GM19463 (cell line): Measurements from ENCODE around the gene IL1RL1.
"Not testable (repeated sequence)": the region's sequence is repeated elsewhere in the genome, so short reads cannot be mapped to it uniquely, and the experiment has no call there.

Experiments
- ATAC-seq: cut with Tn5 transposase; IDR thresholded peaks from one replicate; pipeline ENCODE4 v1.9.1; 2021; ENCODE audit warnings: mild to moderate bottlenecking, moderate library complexity; ENCODE audit not compliant: unreplicated experiment

IL1RL1 gene

DNA sequence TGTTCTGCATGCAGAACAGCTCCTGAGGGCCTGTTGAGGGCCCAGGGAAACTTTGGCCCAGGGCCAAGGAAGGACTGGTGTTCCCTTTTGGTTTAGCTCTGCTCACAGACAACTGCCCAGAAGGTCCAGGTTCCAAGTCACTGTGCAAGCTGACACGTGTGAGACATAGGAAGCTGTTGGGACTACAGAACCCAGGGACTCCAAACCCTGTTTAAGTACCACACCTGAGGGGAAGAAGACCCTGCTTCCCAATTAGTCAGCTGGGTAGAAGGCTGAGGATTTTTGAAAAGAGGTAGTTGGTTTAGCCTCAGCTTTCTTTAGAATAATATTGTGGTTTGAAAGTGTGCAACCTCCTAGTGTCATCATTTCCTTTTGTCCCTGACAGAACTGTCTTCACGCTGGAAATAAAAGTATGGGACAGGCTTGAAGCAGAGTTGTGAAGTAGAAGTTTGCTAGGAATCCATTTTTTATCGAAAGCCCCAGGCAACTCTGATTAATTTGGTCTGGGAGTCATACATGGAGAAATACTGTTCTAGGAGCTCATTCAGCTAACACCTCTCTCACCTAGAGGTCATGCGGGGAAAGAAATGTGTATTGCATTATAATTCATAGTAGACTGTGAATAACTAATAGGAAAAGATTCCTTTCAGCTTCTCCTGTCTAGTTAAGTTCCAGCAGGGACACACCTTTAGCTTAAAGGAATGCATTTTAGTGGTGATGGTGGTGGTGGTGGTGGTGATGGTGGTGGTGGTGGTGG is 19.9 kb upstream of the IL1RL1 start:
- ATAC-seq, result no peak

DNA sequence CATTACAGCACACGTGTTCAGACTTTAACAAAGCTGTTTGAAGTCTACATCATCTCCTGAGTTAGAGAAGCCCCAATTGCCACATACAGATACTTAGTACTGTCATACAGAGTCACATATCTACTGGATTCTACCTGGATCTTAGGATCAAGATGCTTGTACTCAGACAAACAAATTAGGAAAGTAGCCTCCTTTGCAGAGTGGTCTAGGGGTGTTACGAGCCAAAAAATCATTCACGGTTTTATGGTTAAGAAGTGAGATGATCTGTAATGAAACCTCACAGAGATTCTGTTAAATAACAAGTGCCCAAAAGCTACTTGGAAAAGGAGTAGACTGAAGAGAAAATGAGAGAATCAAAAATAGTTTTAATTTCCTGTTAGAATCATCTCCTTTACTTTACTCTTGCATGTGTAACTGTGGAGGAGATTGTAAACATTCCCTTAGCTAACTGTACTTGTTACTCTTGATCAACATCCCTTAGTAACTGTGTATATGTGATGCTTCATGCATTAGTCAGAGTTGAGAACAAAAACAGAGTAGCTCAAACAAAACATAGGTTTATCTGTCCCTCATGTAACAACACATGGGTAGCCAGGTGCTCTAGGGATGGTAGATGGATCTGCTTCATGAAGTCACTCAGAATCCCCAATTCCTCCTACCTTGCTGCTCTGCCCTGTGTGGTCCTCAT is 16.4 kb upstream of the IL1RL1 start:
- ATAC-seq, result no peak

DNA sequence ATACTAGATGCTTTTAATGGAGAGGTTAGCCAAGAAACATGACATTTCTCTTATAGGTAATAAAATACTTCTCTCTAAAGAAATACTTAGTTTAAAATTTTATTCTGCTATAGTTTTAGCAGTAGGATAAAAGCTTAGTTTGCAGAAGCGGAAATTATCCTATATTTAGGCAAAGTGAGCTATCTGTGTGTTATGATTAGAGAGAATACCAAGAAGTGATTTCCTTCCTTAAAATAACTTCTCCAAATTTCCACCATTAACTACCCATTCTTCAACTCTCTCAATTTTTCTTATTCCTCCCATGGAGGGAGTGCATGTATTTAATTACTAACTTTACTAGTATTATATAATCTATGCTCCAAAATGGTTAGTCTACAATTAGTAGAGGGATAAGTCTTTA is 15.8 kb upstream of the IL1RL1 start:
- ATAC-seq, result no peak

DNA sequence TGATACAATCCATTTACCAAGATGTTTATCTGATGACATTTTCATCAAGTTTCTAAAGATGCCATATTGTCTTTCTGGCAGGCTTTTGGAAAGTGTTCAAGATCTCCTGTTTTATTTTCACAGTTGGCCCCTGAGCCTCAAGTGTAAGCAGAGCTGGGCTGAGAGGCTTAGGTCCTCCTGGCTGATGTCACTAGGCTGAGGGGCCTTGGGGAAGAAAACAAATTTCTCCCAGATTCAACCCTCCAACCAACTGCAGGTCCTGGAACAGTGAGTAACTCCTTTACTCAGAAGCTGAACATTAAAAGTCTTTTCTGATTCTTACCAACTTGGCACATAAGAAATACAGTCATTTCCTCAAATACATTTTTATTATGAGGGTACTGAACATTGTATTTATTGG is 14.9 kb upstream of the IL1RL1 start:
- ATAC-seq, result no peak

DNA sequence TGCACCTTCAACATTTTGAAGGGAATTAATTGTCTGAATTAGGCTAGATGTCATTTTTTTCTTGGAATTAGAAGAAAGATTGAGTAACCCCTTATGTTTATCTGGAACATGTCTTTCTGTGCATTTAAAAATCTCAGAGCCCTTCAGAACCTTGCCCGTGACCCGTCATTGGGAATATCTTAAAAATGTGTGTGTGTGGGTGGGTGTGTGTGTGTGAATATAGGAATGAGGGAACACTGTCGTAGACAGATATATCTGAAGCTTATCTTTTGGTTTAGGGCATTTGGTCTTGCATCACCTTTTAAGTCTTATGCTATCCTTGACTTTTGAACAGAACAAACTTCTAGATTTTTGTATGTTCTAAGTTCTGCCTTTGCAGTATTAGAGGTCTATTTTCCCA is 13.5 kb upstream of the IL1RL1 start:
- ATAC-seq, result no peak

DNA sequence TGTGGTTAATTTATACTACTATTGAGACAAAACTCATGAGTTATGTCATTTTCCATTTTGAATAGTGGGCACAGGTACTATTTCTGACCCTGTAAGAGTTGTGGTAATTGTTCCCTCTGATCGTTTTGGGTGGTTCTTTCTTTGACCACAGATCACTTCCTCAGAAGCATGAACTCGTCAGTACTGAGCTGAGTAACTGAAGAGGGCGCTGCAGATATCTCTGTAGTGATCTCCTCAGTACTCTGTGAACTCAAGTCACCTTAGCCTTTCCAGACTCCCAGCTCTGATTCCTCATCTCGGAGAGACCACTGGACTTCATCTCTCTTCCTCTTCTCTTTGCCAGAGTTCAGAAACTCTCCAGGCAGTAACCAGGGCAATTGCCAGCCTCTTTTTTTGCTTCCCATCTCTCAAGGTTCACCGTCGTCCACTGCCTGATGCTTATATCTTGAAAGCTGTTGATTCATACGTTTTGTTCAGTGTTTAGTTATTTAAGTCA is 9.4 kb upstream of the IL1RL1 start:
- peak; percentile 90 for ATAC-seq

DNA sequence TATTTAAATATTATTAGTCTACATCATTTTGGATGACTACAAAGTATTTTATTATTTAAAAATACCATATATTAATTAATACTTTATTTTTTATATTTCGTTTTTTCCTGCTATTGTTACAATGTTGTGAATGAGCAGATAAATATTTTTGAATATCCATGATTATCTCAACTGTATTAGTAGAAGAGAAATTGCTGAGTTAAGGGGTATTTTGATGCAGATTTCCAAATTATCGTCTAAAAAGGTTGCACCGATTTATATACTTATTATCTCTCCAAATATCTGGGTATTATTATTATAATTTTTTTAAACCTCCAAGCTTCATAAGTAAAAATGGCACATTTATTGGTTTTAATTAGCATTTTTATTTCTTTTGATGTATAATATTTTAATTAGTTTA is 8.9 kb upstream of the IL1RL1 start:
- no peak for ATAC-seq

DNA sequence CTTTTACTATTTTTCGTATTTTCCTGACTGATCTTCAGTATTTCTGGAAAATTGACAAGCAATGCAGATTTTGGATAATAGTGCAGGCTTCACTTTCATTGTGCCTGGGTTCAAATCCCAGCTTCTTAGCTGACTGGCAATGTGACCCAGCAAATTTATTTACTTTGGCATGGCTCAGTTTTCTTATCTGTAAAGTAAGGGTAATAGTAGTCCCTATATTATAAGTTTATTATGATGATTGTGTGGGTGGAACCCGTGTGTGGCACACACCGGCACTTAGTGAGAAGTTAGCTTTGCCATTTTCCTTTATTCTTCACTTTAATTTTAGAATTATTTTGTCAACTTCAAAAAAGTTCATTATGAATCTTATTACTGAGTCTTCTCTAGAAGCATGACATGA is 7.8 kb upstream of the IL1RL1 start:
- no peak for ATAC-seq

DNA sequence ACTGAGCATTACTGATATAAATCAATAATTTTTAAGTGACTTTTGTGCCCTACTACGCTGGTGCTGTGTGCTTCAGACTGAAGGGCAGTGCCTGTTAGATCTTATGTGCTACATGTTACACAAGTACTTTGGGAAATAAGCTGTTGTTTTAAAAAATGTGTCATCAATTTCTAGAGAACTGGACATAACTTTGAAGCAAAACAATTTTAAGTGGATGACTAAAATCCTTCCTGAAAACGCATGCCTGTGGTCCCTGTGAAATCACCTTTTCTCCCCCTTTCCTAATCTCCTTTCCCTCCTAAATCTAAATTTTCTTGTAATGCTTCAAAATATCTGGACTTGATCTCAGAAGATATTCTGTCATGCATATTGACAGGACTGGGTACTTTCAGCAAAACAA is 7.1 kb upstream of the IL1RL1 start:
- no peak for ATAC-seq

DNA sequence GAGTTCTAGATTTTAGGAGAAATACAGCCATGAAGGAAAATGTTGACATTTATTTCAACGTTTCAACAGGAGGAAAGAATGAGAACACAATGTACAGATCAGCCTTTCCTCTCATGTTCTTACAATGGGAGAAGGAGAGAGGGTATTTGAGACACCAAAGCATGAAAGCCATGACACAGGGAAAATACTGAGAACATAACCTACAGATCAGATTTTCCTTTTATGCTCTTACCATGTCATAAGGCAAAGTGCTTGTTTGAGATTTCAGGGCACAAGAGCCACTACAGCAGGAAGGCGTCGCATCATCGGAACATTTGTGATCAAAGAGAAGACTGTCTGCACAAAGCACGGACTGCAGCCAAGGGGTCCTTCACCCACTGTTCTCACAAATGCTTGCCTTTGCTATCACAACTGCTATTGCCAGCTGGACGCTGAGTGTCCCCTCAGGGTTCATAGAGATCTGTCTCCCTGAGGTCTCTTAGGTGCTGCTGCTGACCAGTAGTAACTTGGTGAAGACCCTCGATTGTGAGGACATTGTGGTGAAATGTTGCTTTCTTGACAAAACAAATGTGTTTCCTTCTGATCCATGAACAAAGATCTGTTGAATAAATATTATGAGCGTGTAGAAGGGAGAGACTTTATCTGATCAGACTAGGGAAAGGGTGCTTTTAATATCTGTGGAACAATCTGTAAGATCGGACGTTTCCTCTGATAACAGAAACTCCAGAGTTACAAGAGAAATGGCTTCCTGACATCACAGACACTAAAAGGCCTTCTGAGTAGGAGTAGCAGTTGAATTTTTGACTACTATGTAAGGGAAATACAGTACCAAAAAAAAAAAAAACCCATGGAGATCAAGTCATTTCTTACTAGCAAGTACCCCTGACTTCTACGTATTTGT is 6.4 kb upstream of the IL1RL1 start:
- no peak for ATAC-seq

DNA sequence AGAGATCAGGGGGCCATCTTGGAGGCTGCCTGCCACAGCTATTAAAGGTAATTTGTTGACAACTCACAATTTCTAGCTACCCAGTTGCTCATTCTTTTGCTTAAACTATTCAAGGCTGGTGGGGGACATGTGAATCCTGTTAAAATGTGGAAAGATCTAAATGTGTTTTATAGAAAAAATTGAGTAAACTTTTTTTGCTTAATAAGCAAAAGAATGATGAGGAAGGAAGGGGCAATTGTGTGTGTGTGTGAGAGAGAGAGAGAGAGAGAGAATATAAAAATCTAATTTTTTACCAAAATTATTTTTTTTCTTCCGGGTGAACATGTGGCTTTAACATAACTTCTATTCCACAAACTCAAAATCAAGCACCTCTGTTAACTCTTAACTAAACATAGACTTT is 5.2 kb upstream of the IL1RL1 start:
- no peak for ATAC-seq

DNA sequence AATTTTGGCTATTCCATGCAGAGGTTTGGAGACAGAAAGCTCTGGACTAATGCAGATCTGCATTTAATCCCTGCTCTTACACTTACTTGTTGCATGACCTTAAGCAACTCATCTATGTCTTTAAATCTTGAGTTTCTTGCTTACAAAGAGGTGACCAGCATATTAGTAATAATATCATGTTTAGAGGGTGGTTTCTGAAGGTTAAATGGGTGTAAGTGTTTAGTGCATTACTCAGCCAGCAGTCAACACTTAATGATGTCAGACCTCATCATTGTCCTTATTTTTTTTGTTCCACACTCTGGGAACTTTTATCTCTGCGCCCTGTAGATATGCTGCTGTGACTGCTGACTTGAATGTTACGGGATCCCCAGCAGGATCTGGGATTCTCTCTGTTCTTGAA is 1.7 kb downstream of the IL1RL1 start:
- ATAC-seq, result no peak

DNA sequence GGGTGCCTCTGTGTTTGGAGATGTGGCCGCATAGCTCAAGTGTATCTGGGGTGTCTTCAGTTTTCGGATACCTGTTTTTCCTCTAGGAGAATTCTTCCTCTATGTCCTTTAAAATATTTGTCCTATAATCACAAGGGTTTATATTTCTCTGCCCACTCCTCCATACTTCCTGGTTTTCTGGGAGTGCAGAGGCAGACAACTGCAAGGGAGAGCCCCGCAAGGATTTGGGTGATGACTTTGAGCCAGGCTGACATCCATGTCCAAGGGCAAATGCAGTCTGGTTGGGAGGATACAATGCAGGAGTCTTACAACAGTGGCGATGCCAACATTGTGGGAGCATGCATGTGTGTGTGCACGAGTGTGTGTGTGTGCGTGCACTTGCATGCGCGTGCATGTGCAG is 2.1 kb downstream of the IL1RL1 start:
- no peak for ATAC-seq

DNA sequence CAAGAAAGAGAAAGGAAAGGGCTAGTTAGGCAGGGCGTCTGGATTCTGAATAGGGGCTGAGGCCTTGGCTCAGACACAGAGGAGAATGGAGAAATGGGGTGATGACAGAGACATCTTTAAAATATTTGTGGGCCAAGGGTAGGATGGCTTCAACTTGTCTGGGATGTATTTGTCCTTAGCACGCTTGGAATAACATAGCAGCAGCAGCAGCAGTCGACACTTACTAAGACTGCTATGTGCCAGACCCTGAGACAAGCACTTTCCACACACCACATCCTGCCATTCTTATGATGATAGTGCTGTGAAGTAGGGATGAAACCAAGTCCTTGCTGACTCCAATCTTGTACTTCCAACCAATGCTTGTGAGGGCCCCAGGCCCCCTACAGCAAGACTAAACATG is 2.6 kb downstream of the IL1RL1 start:
- ATAC-seq, result no peak

DNA sequence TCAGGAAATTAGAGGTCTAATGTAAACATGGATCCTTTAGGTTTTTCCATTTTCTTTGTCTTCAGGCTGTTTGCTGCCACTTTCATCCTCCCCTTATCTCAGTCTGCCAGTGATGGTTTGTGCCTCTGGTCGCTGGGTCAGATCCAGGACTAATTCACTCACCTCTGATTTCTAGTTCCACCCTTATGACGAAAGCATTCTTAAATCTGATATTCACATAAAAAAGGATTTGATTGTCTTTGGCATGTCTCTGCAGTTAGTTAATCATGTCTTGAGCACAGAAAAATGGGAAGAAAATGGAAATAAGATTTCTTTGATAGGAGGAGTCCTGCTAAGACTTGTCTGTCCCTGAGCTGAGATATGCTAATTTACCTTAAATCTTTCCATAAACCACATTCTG is 4.6 kb downstream of the IL1RL1 start:
- no peak for ATAC-seq

DNA sequence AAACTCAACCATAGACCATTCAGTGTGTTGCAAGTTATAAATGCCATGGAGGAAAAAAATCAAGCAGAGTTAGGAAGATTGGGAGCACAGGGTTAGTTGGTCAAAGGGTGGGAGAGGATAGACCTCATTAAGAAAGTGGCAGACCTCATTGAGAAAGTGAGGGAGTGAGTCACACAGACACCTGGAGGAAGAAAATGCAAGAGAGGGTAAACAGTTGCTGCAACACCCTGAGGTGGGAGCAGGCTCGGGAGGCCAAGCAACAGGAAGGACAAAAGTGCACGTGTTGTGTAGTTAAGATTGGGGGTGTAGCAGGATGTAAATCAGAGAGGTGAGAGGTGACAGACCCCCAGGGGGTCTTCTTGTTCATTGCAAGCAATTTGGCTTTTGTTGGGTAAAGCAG is 6.4 kb downstream of the IL1RL1 start:
- no peak for ATAC-seq

DNA sequence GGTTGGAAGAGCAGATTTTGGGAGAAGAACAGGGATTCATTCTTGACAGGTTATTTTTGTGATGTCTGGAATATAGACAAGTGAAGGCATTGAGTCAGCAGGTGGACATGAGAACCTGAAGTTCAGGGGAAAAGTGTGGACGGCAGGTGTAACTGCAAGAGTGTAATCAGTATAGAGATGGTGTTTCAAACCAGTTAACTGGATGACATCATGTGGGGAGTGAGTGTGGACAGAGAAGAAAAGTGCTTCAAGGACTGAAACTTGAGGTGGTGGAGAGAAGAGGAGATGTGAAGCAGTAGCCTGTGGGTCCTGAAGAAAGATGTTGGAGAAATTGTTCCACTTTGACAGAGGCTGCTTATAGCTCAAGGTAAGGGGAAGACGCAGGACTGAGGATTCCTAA is 7.1 kb downstream of the IL1RL1 start:
- no peak for ATAC-seq

DNA sequence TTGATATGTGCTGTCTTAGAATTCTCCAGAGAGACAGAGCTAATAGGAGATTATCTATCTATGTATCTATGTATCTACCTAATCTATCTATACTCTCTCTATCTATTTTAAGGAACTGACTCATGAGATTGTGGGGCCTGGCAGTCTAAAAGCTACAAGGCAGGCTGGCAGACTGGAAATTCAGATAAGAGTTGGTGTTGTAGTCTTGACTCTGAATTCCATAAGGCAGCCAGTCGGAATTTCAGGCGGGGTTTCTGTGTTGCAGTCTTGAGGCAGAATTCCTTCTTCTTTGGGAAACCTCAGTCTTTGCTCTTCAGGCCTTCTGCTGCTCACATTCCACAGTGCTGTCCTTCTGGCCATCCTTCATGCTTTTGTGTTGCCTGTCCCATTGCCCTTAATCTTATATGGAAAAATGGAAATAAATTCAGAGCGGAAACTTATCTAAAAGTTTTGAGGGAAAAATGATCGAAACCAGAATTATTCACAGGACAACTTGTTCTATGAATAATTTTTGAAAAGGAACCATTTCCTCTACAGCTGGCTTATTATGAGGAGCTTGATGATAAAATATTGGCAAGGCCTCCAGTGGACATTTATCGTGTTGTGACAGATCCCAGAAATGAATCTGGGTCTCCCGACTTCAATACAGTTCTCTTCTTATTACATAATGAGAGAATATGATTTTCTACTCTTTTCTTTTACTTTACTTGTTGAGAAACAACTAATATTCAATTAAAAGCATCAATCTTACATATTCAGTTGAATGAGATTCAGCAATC is 10.8 kb downstream of the IL1RL1 start:
- no peak for ATAC-seq

DNA sequence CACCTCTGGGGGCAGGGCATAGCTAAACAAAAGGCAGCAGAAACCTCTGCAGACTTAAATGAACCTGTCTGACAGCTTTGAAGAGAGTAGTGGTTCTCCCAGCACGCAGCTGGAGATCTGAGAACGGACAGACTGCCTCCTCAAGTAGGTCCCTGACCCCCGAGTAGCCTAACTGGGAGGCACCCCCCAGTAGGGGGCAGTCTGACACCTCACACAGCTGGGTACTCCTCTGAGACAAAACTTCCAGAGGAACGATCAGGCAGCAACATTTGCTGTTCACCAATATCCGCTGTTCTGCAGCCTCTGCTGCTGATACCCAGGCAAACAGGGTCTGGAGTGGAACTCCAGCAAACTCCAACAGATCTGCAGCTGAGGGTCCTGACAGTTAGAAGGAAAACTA is 13.6 kb downstream of the IL1RL1 start:
- ATAC-seq, result not testable (repeated sequence)

DNA sequence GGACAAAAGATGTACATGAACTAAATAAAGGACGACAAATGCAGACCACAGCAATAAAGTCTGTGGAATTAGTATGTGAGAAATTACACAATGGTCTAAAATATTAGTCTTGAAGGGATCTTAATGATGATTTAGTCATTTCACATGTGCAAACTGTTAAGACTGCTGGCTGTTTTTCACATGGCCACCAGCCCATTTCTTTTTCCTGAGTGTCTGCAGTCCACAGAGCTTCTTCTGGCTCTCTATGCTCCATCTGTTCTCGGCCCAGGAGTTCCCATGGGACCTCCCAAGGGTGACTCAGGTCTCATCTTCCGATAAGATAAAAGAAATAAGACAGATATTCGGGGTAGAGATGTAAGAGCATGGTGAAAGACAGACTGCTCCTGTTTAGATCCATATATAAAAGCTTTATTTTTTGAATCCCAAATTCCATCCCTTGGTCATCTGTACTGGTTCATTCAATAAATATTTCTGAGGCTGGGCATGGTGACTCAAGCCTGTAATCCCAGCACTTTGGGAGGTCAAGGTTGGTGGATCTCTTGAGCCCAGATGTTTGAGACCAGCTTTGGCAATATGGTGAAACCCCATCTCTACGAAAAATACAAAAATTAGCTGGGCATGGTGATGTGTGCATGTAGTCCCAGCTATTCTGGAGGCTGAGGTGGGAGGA is 20.1 kb downstream of the IL1RL1 start:
- no peak for ATAC-seq
